ENCODE data around the gene NUDT4.

DNA sequence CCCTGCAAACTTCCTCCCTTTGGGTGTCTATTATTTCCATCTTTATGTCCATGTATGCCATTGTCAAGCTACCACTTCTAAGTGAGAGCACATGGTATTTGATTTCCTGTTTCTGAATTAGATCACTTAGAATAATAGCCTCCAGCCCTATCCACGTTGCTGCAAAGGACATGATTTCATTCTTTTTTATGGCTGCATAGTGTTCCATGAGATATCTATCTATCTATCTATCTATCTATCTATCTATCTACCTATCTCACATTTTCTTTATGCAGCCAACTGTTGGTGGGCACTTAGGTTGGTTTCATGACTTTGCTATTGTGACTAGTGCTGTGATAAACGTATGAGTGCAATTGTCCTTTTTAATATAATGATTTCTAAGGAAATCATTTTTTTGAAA is 78.4 kb downstream of the NUDT4 start:
- TF ChIP-seq, protein P1, sequence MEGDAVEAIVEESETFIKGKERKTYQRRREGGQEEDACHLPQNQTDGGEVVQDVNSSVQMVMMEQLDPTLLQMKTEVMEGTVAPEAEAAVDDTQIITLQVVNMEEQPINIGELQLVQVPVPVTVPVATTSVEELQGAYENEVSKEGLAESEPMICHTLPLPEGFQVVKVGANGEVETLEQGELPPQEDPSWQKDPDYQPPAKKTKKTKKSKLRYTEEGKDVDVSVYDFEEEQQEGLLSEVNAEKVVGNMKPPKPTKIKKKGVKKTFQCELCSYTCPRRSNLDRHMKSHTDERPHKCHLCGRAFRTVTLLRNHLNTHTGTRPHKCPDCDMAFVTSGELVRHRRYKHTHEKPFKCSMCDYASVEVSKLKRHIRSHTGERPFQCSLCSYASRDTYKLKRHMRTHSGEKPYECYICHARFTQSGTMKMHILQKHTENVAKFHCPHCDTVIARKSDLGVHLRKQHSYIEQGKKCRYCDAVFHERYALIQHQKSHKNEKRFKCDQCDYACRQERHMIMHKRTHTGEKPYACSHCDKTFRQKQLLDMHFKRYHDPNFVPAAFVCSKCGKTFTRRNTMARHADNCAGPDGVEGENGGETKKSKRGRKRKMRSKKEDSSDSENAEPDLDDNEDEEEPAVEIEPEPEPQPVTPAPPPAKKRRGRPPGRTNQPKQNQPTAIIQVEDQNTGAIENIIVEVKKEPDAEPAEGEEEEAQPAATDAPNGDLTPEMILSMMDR (IDR thresholded peaks at IDR 0.05) = no peak
- TF ChIP-seq POLR2AphosphoS5 (IDR thresholded peaks at IDR 0.05) = no peak

Measured in breast epithelium (tissue), 3 donors.